Measurements from ENCODE around the gene GCK.

The GCK gene

DNA sequence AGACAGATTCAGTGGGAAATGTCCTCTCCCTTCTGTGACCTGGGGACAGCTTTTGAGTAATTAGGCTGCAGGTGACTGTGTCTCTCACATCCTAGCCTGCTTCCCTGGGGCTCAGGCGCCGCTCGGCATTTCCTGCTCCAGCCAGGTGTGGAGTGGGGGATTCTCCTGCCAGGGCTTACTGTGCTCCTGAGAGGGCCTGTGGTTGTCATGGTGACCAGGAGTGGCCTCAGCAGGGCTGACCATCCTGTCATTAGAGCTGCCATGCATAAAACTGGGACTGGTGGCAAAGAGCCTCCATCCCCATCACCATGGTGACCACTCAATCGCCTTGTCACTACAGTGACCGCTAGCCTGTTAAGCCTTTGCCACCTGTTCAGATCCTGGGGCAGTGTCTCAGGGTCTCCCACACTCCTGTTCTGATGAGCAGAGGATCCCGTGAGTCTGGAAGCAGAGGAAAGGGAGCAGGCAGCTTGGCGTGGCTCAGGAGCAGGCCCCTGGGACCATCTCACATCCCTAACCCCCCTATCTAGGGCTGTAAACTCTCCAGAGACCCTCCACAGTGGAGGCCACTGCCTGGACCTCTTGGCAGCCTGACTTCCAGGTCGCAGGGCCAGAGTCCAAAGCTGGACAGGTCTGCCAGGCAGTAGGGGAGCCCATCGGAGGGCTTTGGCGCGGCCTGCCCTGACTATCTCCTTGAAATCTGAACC is at the start of gene GCK:
TSS of gene GCK (minus strand) at position 154 of the 707 bp plus-strand sequence. CDS start 486 bp downstream, outside the sequence.
- DNase-seq: peak; percentile 93

DNA sequence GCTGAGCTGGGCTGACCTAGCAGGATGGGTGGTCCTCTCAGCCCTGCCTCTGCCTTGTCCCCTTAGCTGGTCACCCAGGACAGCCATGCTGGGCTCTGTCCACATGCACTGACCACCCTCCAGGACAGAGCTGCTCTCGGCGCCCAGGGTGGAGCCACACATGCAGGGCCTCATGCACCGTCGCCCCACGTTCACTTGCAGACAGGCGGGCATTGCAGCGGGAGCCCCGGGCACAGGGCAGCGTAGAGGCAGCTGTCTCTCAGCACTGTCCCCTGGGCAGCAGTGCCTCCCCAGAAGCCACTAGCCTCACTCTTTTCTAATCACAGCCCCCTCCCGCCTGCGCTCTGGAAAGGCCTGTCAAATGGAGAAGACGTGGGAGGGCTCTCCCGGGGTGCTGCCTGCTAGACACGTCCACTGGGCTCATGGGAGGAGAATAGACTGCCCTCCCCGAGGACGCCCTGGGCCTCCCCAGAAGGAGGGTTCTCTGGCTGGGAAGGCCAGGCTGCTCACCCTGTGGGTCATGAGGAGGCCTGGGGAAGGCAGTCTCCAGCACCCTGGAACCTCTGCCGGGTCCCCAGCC is 49.0 kb upstream of the GCK start:
- DNase-seq: no peak

DNA sequence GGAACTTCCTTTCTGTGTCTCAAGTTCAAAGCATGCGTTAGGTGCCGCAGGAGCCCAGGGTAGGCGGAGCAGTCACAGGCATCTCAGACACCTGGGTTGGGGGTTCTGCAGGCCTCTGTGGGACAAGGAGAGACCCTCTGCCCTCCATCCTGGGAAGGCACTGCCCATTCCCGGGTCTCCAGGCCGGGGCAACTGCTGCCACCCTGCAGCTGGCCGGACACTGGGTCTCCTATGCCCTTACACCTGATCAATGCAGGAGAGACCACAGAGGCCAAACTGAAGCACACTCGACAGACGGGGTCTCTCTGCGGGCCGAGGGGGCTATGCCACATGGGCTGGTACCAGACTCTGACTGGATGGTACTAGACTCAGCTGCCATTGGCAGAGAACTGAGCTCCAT is 48.5 kb upstream of the GCK start:
- no peak for DNase-seq

DNA sequence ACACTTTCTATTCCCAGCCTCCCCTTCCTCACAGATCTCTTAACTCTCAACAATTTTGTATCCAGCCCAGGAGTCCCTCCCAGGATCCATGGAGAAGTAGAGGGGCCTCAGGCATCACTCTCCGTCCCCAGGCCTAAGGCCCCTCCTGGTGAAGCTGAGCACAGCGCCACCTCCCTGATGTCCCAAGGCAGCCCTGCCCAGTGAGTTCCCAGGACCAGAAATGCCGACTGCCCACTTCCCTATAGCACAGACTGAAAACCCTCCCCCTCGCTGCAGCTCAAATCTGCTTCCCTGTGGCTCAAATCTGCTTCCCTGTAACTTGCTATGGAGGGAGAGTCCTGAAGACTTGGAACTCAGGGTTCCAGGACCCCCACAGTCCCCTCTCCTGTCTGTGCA is 47.1 kb upstream of the GCK start:
- no peak for DNase-seq

DNA sequence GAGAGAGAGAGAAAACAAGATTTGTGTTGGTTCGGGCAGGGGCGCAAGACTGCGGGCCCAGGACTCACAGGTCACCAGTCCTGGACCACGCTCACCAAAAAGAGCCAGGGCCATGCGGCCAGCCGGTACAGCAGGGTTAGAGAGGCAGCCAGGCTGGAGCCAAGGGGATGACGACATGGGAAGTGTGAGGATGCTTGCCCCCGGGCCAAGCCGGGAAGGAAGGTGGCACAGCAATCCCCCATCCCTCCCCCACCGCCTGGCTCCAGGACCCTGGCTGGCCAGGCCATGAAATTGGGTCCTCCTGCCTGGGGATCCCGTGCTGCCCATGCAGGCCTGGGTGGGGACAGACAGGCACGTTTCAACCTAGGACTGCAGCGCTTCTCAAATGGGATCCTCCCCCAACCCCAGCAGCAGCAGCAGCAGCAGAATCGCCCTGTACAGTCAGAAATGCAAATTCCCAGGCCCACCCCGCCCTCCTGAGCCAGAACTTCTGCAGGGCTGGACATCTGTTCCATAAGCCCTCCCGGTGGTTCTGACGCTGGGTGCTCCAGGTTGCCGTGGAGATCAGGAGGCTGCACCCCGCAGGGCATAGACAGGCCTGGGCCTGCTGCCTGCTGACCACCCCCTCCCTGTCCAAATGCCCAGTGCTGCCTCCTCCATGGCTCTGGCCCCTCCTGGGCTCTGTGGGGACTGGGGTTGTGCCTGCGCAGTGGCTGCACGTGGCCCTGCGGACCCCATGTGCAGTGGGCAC is 46.5 kb upstream of the GCK start:
- DNase-seq: no peak

DNA sequence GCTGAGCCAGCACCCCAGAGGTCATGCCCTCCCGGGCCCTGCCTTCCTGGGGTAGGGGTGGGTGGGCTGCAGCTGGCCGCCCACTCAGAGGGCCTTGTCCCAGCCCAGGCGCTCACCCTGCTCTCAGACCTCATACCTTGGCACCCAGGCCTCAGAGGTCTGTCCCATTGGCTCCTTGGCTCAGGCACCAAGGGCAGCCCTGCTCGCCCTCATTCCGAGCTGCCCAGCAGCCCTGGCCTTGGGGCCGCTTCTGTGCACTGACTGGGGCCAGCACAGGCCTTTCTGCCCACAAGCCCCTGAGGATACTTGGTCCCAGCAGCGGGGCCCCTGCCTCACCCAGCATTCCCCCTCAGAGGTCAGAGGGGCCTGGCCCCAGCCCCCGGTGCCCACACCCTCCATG is 45.8 kb upstream of the GCK start:
- DNase-seq: no peak

DNA sequence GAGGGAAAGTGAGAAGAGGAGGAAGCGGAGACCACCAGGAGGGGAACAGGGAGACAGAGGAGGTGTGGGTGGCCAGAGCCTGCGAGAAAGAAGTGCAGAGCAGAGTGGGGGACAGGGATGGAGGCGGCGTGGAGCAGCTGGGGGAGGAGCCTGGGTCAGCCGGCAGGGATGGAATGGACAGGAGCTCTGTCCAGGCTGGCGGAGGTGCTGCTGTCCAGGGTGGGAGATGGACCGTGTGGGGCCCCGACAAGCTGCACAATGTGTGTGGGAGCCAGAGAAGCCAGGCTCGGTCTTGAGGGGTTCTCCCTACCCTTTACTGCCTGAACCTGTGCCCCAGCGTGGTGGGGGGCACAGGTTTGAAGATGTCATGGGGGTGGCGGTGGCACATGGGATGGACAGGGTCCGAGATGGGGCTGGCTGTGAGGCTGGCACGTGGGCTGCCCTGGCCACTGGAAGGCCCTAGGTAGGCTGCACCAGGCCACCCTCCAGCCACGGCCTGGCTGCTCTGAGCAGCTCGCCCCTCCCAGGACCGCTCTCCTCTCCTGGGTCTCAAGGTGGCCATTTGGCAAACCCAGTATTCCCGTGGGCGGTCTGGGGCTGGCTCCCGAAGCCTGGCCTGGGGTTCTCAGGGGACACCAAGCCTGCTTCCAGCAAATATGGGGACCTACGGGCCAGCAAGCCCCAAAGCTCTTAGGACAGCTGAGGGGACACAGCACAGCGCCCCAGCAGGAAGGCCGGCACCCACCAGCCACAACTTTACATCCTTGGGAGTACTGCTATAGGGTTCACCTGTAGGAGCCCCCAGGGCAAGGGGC is 43.9 kb upstream of the GCK start:
- no peak for DNase-seq

DNA sequence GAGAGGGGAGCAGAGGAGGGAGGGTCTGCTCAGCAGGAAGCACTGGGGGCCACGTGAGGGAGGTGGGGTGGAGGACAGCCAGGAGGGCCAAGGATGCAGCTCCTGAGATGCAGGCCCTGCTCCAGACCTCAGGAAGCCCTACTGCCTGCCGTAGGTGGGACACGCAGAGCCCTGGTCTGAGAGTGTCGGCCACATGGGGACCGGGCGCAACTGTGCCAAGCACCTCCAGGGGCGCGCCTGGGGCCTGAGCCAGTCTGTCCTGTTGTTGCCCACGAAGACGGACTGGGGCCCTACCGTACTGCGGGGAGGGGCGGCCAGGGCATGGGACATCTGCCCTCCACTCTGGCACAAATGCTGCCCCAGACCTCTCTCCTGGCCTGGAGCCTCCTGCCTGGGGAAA is 43.2 kb upstream of the GCK start:
- DNase-seq: no peak

DNA sequence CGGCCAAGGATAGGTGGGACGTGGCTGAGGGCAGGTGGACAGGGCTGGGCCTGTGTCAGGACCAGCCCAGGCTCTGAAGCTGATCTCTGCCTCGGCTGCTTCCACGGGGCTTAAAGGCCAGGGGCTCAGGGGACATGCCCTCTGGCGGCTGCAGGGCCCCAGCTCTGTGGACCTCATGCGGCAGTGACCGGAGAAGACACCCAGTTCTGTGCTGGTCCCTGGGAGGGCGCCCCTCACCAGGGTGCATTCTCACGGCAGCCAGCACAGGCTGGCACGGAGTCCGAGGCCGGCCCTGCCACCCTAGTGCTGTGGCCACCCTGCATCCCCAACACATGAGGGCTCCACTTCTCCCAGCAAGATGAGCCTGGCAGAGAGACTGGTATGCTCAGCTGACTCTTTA is 41.8 kb upstream of the GCK start:
- no peak for DNase-seq

DNA sequence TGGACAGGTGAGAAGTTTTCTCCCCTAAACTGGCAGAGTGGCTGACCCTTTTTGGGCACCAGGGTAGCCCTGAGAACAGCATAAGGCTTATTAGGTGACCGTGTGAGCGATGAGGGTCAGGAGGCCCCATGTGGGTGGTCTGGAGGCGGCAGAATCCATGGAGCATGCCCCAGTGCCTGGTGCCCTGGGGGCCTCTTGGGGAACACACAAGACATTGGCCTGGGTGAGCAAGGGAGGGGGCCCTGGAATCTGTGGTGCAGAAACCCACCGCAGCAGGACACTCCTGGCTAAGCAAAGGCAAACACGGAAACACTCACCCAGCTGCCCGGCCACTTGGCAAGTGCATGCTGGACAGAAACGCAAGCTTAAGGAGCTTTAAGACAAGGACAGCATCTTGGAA is 41.0 kb upstream of the GCK start:
- no peak for DNase-seq

DNA sequence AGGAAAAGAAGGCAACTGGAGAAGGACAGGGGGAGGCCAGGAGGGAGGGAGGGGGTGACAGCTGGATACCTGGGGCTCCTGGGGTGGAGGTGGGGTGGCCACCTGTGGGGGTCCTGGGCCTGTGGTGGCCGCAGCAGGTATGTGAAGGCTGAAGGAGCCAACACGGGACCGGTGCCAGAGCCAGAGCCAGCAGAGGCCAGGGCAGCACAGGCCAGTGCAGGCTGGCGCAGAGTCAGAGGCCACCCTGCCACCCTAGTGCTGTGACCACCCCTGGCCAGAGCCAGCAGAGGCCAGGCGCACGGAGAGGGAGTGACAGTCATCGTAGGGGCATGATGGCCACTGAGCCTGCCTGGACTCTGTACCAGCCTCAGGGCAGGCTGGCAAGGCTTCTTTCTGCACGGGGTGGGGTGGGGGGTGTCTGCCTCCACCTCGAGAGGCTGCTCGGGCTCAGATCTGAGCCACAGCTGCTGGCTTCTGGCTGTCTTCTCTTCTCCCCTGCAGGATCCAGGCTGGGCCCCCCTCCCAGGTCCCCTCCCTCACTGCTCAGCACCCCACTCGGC is 40.4 kb upstream of the GCK start:
- DNase-seq: no peak

DNA sequence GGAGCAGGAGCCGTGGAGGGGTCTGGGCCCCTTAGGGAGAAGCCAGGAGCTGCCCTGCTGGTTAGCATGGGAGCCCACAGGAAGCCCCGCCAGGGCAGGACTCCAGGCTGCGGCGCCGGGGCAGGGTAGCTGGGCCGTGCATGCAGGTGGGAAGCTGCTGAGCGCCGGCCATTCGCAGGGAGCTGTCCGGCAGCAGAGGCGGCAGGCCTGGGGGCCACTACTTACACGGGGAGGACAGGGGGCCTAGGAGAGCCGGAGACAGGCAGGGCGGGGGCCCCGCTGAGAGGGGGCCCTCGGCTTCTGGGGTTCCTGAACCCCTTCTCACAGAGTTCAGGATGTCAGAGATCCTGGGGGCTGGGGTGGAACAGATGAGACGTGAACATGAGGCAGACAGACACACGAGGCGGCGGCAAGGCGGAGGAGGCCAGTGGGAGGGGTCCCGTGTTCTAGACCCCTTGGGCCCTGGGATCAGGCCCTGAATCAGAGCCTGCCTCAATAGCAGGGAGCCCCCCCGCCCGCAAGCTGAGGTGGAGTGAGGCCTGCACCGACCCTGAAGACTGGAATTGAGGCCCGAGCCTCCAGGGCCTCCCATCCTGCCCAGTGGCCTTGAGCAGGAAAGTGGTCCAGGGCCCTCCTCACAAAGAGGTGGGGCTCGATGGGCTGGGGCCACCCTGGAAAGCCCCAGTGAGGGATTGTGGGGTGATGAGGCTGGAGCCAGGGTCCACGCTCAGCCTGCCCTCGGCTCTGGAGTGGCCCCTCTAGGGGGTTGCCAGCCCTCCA is 39.5 kb upstream of the GCK start:
- no peak for DNase-seq

DNA sequence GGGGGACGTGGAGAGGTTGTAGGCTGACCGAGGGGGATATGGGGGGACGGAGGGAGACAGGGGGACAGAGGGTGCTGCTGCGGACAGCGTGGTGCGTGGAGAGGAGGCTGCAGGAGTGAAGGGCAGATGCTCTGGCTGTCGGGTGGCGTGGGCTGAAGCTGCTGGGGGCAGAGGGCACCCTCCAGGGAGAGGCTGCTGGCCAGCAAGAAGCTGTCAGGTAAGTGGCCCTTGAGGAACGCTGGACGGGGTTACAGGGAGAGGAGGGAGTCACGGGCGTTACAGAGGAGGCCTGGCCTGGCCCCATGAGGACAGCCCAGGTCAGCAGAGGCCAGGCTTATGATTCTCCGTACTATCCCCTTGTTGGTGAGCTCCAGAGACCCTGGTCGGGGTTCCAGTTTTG is 38.7 kb upstream of the GCK start:
- DNase-seq: no peak

DNA sequence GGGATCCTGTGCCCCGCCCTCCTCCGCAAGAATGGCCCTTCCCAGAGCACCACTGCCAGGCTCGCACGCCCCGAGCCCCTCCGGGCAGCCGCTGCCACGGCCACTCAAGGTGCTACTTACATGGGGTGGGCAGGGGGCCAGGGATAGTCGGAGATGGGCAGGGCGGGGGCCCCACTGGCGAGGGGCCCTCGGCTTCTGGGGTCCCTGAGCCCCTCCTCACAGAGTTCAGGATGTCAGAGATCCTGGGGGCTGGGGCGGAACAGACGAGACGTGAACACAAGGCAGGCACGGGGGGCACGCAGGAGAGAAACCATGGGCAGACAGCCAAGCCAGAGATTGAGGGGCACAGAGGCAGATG is 37.1 kb upstream of the GCK start:
- DNase-seq: no peak

DNA sequence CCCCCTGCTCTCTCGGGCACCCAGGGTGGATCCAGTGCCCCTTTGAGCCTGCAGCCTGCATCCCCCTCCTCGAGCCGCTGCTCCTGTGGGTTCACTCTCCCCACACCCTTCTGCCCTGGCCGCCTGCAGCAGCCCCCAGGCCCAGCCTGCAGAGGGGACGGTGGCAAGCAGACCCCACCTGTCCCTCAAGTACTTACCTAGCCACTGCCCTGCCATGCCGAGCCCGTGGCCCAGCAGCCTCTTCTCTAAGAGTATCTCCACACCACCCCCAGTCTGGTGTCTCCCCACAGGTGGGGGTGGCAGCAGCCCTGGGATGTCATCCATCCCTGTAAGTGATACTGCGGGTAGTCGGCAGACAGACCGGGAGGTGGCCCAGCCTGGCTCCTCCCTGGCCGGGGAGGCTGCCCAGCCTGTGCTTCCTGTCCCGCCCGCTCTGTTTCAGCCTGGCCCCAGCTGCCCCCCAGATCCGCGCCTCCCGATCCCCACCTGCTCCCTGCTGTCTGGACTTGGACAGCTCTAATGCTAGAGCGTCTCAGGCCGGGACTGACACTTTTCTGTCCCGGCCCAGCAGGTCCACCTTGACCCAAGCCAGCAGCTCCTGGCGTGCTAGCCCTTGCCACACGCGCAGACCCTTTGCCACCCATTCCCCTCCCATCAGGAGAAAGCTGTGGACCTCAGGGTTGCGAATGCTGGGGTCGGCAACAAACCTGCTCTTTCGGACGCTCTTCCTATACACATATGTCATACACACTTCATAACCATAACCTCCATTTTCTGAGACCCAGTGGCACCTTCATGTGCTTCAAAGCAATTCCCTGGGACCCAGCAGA is 36.5 kb upstream of the GCK start:
- DNase-seq: no peak

DNA sequence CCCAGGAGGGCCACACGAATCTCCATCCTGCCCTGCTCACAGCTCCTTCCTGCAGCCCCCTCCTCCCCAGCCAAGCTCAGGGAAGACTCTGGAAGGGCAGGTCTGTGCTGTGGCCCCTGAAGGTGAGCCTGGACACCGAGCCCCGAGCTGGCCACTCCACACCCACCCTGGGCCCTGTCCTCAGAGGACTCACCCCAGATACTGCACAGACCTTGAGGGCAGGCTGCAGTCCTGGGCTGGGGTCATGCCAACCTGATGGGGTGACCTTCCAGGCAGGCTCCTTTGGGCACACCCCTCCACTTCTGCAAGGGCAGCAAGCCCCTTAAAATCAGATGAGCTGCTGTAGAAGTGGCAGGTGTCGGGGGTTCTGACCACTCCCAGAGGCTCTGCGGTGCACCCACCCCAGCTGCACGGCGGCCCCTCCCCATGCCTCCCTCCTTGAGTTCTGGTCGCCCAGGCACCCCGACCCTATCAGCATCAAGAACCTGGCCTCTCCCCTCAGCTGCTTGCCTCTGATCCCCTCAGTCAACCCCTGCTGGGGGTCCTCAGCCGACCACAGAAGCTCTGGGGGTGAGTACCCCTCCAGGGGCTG is 35.8 kb upstream of the GCK start:
- no peak for DNase-seq

DNA sequence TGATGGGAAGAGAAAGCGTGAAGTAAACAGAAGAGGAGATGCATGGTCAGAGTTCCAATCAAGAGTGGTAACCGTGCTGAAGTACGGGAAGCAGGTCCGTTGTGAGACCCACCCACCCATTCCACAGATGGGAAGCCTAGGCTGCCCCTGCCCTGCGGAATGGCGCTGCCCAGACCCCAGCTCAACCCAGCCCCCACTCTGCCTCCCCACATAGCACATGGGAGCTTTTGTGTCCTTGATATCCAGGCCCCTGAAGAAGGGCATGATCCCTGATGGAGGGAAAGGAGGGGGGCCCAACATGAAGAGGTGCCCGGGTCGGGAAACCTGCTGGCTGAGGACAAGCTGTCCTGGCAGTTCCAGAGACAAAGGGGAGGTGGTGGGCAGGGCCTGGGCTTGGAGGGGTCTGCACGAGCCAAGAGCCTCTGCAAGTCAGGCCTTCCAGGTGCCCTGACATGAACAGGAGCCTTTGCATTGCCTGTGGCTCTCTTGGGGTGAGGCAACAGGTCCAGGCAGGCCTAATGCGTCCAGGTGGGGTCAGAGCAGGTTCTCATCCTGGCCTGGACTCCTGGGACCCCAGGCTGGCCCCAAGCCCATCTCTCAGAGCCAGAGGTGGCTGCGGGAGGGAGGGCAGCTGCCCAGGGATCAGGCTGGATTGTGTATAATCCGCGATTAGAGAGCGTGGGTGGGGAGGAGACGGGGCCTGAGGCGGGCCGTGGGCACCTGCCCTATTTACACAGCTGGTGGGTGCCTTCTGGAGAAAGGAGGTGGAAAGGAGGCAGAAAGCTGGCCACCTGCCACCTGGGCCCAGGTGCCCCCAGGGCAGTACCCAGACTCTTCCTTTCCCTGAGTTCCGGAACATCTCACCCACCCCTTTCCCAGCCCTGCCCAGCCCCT is 35.1 kb upstream of the GCK start:
- peak; percentile 16 for DNase-seq

DNA sequence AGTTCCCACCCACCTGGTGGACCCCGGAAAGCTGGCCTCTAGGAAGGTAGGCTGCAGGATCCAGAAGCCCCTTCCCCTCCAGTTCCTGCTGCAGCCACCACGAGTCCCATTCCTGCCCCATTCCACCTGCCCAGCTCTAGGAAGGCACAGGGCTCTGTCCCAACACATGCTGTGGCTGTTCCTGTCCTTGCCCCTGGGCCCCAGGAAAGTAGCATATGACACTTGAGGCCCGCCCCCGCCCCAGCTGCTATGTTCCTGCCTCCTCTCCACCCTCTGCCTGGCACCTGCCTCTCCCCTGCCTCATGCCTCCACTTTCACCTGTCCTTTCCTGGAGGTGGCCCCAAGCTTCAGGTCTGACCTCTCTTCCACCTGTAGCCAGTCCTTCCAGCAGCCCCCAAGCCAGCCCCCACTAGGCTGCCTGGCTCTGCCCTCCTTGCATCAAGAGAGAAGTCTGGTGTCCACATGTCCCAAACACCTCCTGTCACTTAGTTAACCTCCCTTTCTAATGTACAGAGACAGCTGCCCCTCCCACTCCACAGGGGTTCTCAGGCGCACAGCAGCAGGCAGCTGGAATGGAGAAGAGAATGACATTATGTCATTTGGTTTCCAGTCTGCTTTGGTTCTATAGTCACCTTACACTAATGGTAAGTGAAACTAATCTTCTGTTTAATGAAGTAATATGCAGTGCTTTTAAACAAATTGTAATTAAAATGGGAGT is 34.3 kb upstream of the GCK start:
- peak; percentile 56 for DNase-seq

DNA sequence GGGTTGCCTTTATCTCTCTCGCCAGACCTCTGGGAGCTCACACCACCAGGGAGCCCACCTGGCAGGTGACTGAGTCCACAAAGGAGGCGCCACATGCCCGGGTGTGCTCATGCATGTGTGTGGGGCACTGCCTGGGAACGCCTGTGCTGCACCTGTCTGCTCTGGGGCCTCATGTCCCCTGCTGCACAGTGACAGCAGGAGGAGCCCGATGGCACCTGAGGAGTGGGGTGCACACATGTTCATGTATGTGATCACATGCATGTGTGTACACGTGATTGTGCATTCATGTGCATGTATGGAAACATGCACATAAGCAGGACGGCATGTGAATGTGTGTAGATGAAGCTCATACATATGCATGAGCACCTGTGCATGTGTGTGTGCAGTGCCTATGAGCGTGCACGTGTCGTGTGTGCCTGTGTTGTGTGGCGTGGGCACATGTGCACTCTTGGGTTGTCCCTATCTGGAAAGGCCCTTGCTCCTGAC is 33.6 kb upstream of the GCK start:
- no peak for DNase-seq

Measured in NCI-H748 treated with DMSO at 0.1 percent for 48 hours (cell line).